IPS-15b (cell line): ENCODE results near the gene CFAP73.
"Not testable (repeated sequence)": the region's sequence is repeated elsewhere in the genome, so short reads cannot be mapped to it uniquely, and the experiment has no call there.

ENCODE experiments used
- H3K27me3 ChIP-seq: one replicate; pipeline ENCODE4 v1.6.1; 2013; ENCODE audit warnings: low read length; ENCODE audit not compliant: control insufficient read depth, insufficient read depth
- H3K36me3 ChIP-seq: one replicate; pipeline ENCODE4 v1.6.1; 2013; ENCODE audit warnings: low read length; ENCODE audit not compliant: control insufficient read depth, insufficient read depth
- H3K4me1 ChIP-seq: one replicate; pipeline ENCODE4 v1.6.1; 2013; ENCODE audit warnings: mild to moderate bottlenecking, low read length; ENCODE audit not compliant: control insufficient read depth, insufficient read depth
- H3K4me3 ChIP-seq: one replicate; pipeline ENCODE4 v1.5.1; 2013; ENCODE audit warnings: low read depth, low read length
- H3K9ac ChIP-seq: one replicate; pipeline ENCODE4 v1.6.1; 2013; ENCODE audit warnings: low read depth, mild to moderate bottlenecking, low read length
- H3K9me3 ChIP-seq: one replicate; pipeline ENCODE4 v1.6.1; 2013; ENCODE audit warnings: mild to moderate bottlenecking, low read length; ENCODE audit not compliant: control insufficient read depth, insufficient read depth

CFAP73 gene

GRCh38 chr12:113136990-113137511, 12.5 kb upstream of the CFAP73 start:
- no peak overlapping the region for H3K9ac ChIP-seq
- no peaks in the 10 kb centered on the region for H3K9me3 ChIP-seq
- no peak overlapping the region for H3K4me3 ChIP-seq
- no peaks in the 10 kb centered on the region for H3K36me3 ChIP-seq
- H3K27me3 ChIP-seq = peaks cover 14% of the 10 kb centered on the region
- H3K4me1 ChIP-seq = peaks cover 4% of the 10 kb centered on the region

- Histone ChIP-seq H3K4me1 (peaks cover 6% of the 10 kb centered on the region), H3K9ac (no peak overlapping the region), H3K4me3 (no peak overlapping the region), H3K9me3 (no peaks in the 10 kb centered on the region), H3K27me3 (peaks cover 14% of the 10 kb centered on the region), H3K36me3 (no peaks in the 10 kb centered on the region)
Observed at GRCh38 chr12:113137861-113138783, 11.4 kb upstream of the CFAP73 start.

- Histone ChIP-seq H3K4me1 (peaks cover 6% of the 10 kb centered on the region), H3K9me3 (no peaks in the 10 kb centered on the region), H3K4me3 (no peak overlapping the region), H3K27me3 (peaks cover 14% of the 10 kb centered on the region), H3K9ac (no peak overlapping the region), H3K36me3 (no peaks in the 10 kb centered on the region)
Observed at GRCh38 chr12:113138826-113139225, 10.7 kb upstream of the CFAP73 start.

GRCh38 chr12:113140706-113141105, 8.8 kb upstream of the CFAP73 start:
- H3K27me3 ChIP-seq = peaks cover 4% of the 10 kb centered on the region

GRCh38 chr12:113141716-113142115, 7.8 kb upstream of the CFAP73 start:
- H3K9me3 ChIP-seq, H3K4me3 ChIP-seq, H3K4me1 ChIP-seq, H3K27me3 ChIP-seq, H3K9ac ChIP-seq, H3K36me3 ChIP-seq: not testable (repeated sequence)

More at GRCh38 chr12:113140706-113141105, 8.8 kb upstream of the CFAP73 start:
- Histone ChIP-seq H3K9me3 (no peaks in the 10 kb centered on the region), H3K4me3 (no peak overlapping the region), H3K9ac (no peak overlapping the region), H3K36me3 (no peaks in the 10 kb centered on the region), H3K4me1 (peaks cover 6% of the 10 kb centered on the region)

GRCh38 chr12:113142173-113142885, 7.2 kb upstream of the CFAP73 start:
- Histone ChIP-seq H3K36me3 (no peaks in the 10 kb centered on the region), H3K4me3 (no peak overlapping the region), H3K9ac (no peak overlapping the region), H3K9me3 (no peaks in the 10 kb centered on the region), H3K27me3 (no peaks in the 10 kb centered on the region), H3K4me1 (peaks cover 2% of the 10 kb centered on the region)

- Histone ChIP-seq H3K27me3 (no peaks in the 10 kb centered on the region), H3K9ac (no peak overlapping the region), H3K4me1 (peaks cover 2% of the 10 kb centered on the region), H3K36me3 (no peaks in the 10 kb centered on the region), H3K9me3 (no peaks in the 10 kb centered on the region), H3K4me3 (no peak overlapping the region)
Observed at GRCh38 chr12:113142886-113143332, 6.6 kb upstream of the CFAP73 start.

- Histone ChIP-seq H3K4me1 (peaks cover 2% of the 10 kb centered on the region), H3K9ac (no peak overlapping the region), H3K4me3 (no peak overlapping the region), H3K9me3 (no peaks in the 10 kb centered on the region), H3K27me3 (no peaks in the 10 kb centered on the region), H3K36me3 (no peaks in the 10 kb centered on the region)
Observed at GRCh38 chr12:113143959-113144358, 5.6 kb upstream of the CFAP73 start.

- H3K27me3 ChIP-seq = peaks cover 1% of the 10 kb centered on the region
- no peak overlapping the region for H3K9ac ChIP-seq
- H3K36me3 ChIP-seq = no peaks in the 10 kb centered on the region
- H3K4me3 ChIP-seq = no peak overlapping the region
- H3K9me3 ChIP-seq = no peaks in the 10 kb centered on the region
- H3K4me1 ChIP-seq = peaks cover 4% of the 10 kb centered on the region
Observed at GRCh38 chr12:113144806-113145205, 4.7 kb upstream of the CFAP73 start.

- H3K4me3 ChIP-seq = no peak overlapping the region
- H3K9ac ChIP-seq = no peak overlapping the region
- no peaks in the 10 kb centered on the region for H3K9me3 ChIP-seq
- H3K27me3 ChIP-seq = peaks cover 11% of the 10 kb centered on the region
- peaks cover 5% of the 10 kb centered on the region for H3K4me1 ChIP-seq
- H3K36me3 ChIP-seq = no peaks in the 10 kb centered on the region
Observed at GRCh38 chr12:113145720-113146551, 3.6 kb upstream of the CFAP73 start.

- no peaks in the 10 kb centered on the region for H3K9me3 ChIP-seq
- H3K36me3 ChIP-seq = no peaks in the 10 kb centered on the region
- H3K4me1 ChIP-seq = peaks cover 5% of the 10 kb centered on the region
- peaks cover 18% of the 10 kb centered on the region for H3K27me3 ChIP-seq
- no peak overlapping the region for H3K9ac ChIP-seq
- no peak overlapping the region for H3K4me3 ChIP-seq
Observed at GRCh38 chr12:113146999-113147398, 2.5 kb upstream of the CFAP73 start.
